Measurements from ENCODE around the gene CLSTN2. TPM values are rescaled to one million over a fixed set of nuclear protein-coding genes. Genes with fewer than 3 reads are reported as not detected.

The CLSTN2 gene
- total and polyA plus RNA-seq, 2 of the 4 experiments (the other 2 are of a cell fraction): under 0.01 to 0.07 TPM

GRCh38 chr3:140292170-140292569 lies 357.2 kb downstream of the CLSTN2 start:
- WGBS, 2 experiments (ENCODE audit: extremely low coverage in 2 of 2, insufficient read length in 1 of 2): no CpG with 5 or more reads among the region's 2 CpGs
- Histone ChIP-seq H2BK5ac (ENCODE audit: low read depth, low read length, poor library complexity, severe bottlenecking) (no peak overlapping the region), H2AK9ac (replicated peaks; ENCODE audit: low read depth, low read length, poor library complexity) (no peak overlapping the region), H3K4me3 (ENCODE audit: insufficient read depth, low read depth, low read length) (no peak overlapping the region), H3K79me1 (ENCODE audit: low read depth in 1 of 2, low read length in 2 of 2) (no peaks in the 10 kb centered on the region), H3K4me2 (ENCODE audit: low read depth, low read length) (no peak overlapping the region), H3K23ac (ENCODE audit: low read depth, low read length) (no peak overlapping the region), H4K5ac (ENCODE audit: low read depth, low read length) (no peak overlapping the region), H2BK20ac (ENCODE audit: low read depth, low read length) (no peak overlapping the region), H4K8ac (ENCODE audit: low read depth in 2 of 2, low read length in 2 of 2) (no peak overlapping the region), H2AFZ (replicated peaks; ENCODE audit: low read length, poor library complexity) (no peak overlapping the region), H4K20me1 (ENCODE audit: insufficient read depth, low read length) (no peaks in the 10 kb centered on the region), H3K14ac (replicated peaks; ENCODE audit: low read depth, low read length) (no peak overlapping the region), H2BK15ac (ENCODE audit: low read depth, low read length) (no peak overlapping the region), H3K4me1 (ENCODE audit: control insufficient read depth, insufficient read depth, low read length) (no peaks in the 10 kb centered on the region), H2BK120ac (ENCODE audit: low read depth, low read length) (no peak overlapping the region), H3K9me1 (ENCODE audit: insufficient read depth, low read length) (no peaks in the 10 kb centered on the region), H2AK5ac (ENCODE audit: low read depth, low read length) (no peak overlapping the region), H4K91ac (ENCODE audit: insufficient read depth, low read depth, low read length) (no peak overlapping the region), H3K36me3 (ENCODE audit: control insufficient read depth, insufficient read depth, low read length) (no peaks in the 10 kb centered on the region), H3K18ac (ENCODE audit: low read depth, low read length) (no peak overlapping the region), H3K27ac (ENCODE audit: insufficient read depth, low read length) (no peak overlapping the region), H3K56ac (ENCODE audit: extremely low read depth, insufficient read depth, low read length) (no peak overlapping the region), H3K4ac (ENCODE audit: low read depth, low read length) (no peak overlapping the region), H3K9ac (ENCODE audit: low read depth, low read length) (no peak overlapping the region), H3K9me3 (ENCODE audit: control insufficient read depth, insufficient read depth, low read length) (no peaks in the 10 kb centered on the region), H3K27me3 (ENCODE audit: control insufficient read depth, insufficient read depth, low read length) (no peaks in the 10 kb centered on the region)
- intact Hi-C loops (cut with micrococcal nuclease) (no loop called here), in situ Hi-C loops (cut with MboI; ENCODE audit: low sequenced_read_pairs) (no loop called here), dilution Hi-C loops (cut with HindIII; ENCODE audit: low sequenced_read_pairs, unreplicated experiment) (no loop called here)
- POLR2A ChIA-PET (ENCODE audit: unreplicated experiment): no interaction called here
- CTCF ChIA-PET: no interaction called here
- no TSS peak for BruUV-seq (replicated peaks)
- DNase-seq: no peak
- TF ChIP-seq FOS (IDR thresholded peaks at IDR 0.05; ENCODE audit: low read depth, low read length): no peak
- ATAC-seq (ENCODE audit: low read depth): no peak

Measured in IMR-90 (cell line).